ENCODE data around the gene ATP6V1F.

Gene ATP6V1F

GRCh38 chr7:128913870-128914565 lies 51.4 kb downstream of the ATP6V1F start:
- no peak overlapping the region for H3K4me3 ChIP-seq (ENCODE audit: low read length, poor library complexity, severe bottlenecking)
- no peaks in the 10 kb centered on the region for H3K9me3 ChIP-seq (ENCODE audit: insufficient read depth, low read depth, low read length)
- H3K36me3 ChIP-seq (ENCODE audit: insufficient read depth, low read length): no peaks in the 10 kb centered on the region
- no peak overlapping the region for H3K4me2 ChIP-seq (ENCODE audit: low read depth, low read length, poor library complexity, severe bottlenecking)
- no peaks in the 10 kb centered on the region for H3F3A ChIP-seq (ENCODE audit: low read depth)
- TF ChIP-seq, protein P1, sequence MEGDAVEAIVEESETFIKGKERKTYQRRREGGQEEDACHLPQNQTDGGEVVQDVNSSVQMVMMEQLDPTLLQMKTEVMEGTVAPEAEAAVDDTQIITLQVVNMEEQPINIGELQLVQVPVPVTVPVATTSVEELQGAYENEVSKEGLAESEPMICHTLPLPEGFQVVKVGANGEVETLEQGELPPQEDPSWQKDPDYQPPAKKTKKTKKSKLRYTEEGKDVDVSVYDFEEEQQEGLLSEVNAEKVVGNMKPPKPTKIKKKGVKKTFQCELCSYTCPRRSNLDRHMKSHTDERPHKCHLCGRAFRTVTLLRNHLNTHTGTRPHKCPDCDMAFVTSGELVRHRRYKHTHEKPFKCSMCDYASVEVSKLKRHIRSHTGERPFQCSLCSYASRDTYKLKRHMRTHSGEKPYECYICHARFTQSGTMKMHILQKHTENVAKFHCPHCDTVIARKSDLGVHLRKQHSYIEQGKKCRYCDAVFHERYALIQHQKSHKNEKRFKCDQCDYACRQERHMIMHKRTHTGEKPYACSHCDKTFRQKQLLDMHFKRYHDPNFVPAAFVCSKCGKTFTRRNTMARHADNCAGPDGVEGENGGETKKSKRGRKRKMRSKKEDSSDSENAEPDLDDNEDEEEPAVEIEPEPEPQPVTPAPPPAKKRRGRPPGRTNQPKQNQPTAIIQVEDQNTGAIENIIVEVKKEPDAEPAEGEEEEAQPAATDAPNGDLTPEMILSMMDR (conservative IDR thresholded peaks at IDR 0.05; ENCODE audit: low read length): no peak
- TF ChIP-seq EZH2phosphoT487 (IDR thresholded peaks at IDR 0.05; ENCODE audit: borderline replicate concordance): no peak
- H3K79me2 ChIP-seq (ENCODE audit: insufficient read depth, low read length): no peaks in the 10 kb centered on the region
- H4K20me1 ChIP-seq (ENCODE audit: insufficient read depth, low read length, poor library complexity, severe bottlenecking): no peaks in the 10 kb centered on the region
- no peak overlapping the region for H2AFZ ChIP-seq (ENCODE audit: low read length)
- H3K4me1 ChIP-seq (ENCODE audit: insufficient read depth, low read length, poor library complexity, severe bottlenecking): no peaks in the 10 kb centered on the region
- H3K9ac ChIP-seq (ENCODE audit: low read depth, low read length, poor library complexity, severe bottlenecking): no peak overlapping the region
- no peaks in the 10 kb centered on the region for H3K27me3 ChIP-seq (ENCODE audit: insufficient read depth, low read length, poor library complexity, severe bottlenecking)
- no peaks in the 10 kb centered on the region for H3K9me2 ChIP-seq (replicated peaks; ENCODE audit: low read depth, low read length)

DNA sequence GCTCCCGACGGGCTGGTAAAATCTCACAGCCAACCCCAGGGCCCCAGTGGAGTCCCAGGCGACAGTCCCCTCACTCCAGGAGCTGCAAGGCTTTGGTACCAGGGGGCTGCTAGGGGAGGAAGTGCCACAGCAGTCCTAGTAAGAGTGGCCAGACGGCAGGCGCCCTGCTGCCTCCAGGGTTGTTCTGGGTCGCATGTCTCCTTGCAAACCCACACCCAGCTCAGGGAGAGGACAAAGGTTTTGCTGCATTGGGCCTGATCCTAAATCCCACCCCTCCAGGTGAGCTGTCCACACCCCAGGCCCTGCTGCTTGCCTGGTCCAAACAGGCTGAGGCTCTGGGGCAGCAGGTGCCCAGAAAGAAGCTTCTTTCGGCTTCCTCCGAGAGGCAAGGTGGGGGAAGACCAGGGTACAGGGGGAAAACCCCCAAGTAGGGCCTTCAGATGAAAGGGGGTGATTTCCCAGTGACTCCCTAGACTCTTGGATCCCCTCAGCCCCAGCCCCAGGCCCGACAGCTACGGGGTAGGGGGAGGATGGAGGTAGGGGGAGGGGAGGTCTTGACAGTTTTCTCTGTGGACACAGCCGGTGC lies 52.0 kb downstream of the ATP6V1F start:
- Histone ChIP-seq H3K9me2 (replicated peaks; ENCODE audit: low read depth, low read length) (no peaks in the 10 kb centered on the region), H3K9me3 (ENCODE audit: insufficient read depth, low read depth, low read length) (no peaks in the 10 kb centered on the region), H2AFZ (ENCODE audit: low read length) (no peak overlapping the region), H3K9ac (ENCODE audit: low read depth, low read length, poor library complexity, severe bottlenecking) (no peak overlapping the region), H3K79me2 (ENCODE audit: insufficient read depth, low read length) (no peaks in the 10 kb centered on the region), H3K4me2 (ENCODE audit: low read depth, low read length, poor library complexity, severe bottlenecking) (no peak overlapping the region), H3K4me3 (ENCODE audit: low read length, poor library complexity, severe bottlenecking) (no peak overlapping the region), H3K27me3 (ENCODE audit: insufficient read depth, low read length, poor library complexity, severe bottlenecking) (no peaks in the 10 kb centered on the region), H3F3A (ENCODE audit: low read depth) (no peaks in the 10 kb centered on the region), H4K20me1 (ENCODE audit: insufficient read depth, low read length, poor library complexity, severe bottlenecking) (no peaks in the 10 kb centered on the region), H3K36me3 (ENCODE audit: insufficient read depth, low read length) (no peaks in the 10 kb centered on the region), H3K4me1 (ENCODE audit: insufficient read depth, low read length, poor library complexity, severe bottlenecking) (no peaks in the 10 kb centered on the region)
- TF ChIP-seq, protein P1 (conservative IDR thresholded peaks at IDR 0.05; ENCODE audit: low read length): no peak
- no peak for TF ChIP-seq EZH2phosphoT487 (IDR thresholded peaks at IDR 0.05; ENCODE audit: borderline replicate concordance)

- Histone ChIP-seq H3K27me3 (ENCODE audit: insufficient read depth, low read length, poor library complexity, severe bottlenecking) (no peaks in the 10 kb centered on the region), H3K4me3 (ENCODE audit: low read length, poor library complexity, severe bottlenecking) (no peak overlapping the region), H3K9me3 (ENCODE audit: insufficient read depth, low read depth, low read length) (no peaks in the 10 kb centered on the region), H3K4me1 (ENCODE audit: insufficient read depth, low read length, poor library complexity, severe bottlenecking) (no peaks in the 10 kb centered on the region), H3K9me2 (replicated peaks; ENCODE audit: low read depth, low read length) (no peaks in the 10 kb centered on the region), H3F3A (ENCODE audit: low read depth) (no peaks in the 10 kb centered on the region), H3K79me2 (ENCODE audit: insufficient read depth, low read length) (no peaks in the 10 kb centered on the region), H3K4me2 (ENCODE audit: low read depth, low read length, poor library complexity, severe bottlenecking) (no peak overlapping the region), H2AFZ (ENCODE audit: low read length) (no peak overlapping the region), H3K36me3 (ENCODE audit: insufficient read depth, low read length) (no peaks in the 10 kb centered on the region), H4K20me1 (ENCODE audit: insufficient read depth, low read length, poor library complexity, severe bottlenecking) (no peaks in the 10 kb centered on the region), H3K9ac (ENCODE audit: low read depth, low read length, poor library complexity, severe bottlenecking) (no peak overlapping the region)
- TF ChIP-seq, protein P1 (conservative IDR thresholded peaks at IDR 0.05; ENCODE audit: low read length): no peak
- TF ChIP-seq EZH2phosphoT487 (IDR thresholded peaks at IDR 0.05; ENCODE audit: borderline replicate concordance): no peak
Measured at GRCh38 chr7:128915271-128915819, 52.7 kb downstream of the ATP6V1F start.

Measured in Loucy (cell line).